Fibroblast of mammary gland (primary cell): ENCODE data around the gene MEF2C.

ENCODE experiments used
- DNase-seq: peaks from one replicate; pipeline ENCODE4 v3.0.0-alpha.2; 2010; ENCODE audit warnings: low read depth
- H3K4me3 ChIP-seq: 2 replicates; pipeline ENCODE4 v1.5.1; 2011; ENCODE audit warnings: low read depth, mild to moderate bottlenecking, low read length, moderate library complexity; ENCODE audit not compliant: control insufficient read depth
- TF ChIP-seq, protein P1 (sequence below): conservative IDR thresholded peaks from 2 replicates; pipeline ENCODE4 v1.5.1; 2011; ENCODE audit warnings: low read depth, low read length, inconsistent platforms; ENCODE audit not compliant: control insufficient read depth, insufficient read depth

The MEF2C gene

DNA sequence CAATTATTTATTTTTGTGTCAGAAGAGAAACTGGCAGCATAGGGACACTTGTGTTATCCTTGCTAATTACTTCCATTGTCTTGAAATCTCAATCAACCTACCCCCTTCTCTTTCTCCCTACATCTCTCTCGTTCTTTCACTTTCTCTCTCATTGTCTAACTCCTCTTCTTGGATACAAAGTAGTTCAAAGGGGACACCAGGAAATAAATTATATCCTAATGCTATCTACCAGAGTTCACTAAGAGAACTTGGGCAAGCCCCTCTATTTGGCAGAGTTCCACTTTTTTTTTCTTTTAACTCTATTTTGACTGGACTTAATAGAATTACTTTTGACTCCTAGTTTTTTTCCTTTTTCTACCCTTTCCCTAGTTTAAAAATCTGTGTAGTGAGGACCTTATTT lies 102.2 kb downstream of the MEF2C start:
- H3K4me3 ChIP-seq: no peak overlapping the region
- DNase-seq: no peak
- TF ChIP-seq, protein P1, sequence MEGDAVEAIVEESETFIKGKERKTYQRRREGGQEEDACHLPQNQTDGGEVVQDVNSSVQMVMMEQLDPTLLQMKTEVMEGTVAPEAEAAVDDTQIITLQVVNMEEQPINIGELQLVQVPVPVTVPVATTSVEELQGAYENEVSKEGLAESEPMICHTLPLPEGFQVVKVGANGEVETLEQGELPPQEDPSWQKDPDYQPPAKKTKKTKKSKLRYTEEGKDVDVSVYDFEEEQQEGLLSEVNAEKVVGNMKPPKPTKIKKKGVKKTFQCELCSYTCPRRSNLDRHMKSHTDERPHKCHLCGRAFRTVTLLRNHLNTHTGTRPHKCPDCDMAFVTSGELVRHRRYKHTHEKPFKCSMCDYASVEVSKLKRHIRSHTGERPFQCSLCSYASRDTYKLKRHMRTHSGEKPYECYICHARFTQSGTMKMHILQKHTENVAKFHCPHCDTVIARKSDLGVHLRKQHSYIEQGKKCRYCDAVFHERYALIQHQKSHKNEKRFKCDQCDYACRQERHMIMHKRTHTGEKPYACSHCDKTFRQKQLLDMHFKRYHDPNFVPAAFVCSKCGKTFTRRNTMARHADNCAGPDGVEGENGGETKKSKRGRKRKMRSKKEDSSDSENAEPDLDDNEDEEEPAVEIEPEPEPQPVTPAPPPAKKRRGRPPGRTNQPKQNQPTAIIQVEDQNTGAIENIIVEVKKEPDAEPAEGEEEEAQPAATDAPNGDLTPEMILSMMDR: no peak

DNA sequence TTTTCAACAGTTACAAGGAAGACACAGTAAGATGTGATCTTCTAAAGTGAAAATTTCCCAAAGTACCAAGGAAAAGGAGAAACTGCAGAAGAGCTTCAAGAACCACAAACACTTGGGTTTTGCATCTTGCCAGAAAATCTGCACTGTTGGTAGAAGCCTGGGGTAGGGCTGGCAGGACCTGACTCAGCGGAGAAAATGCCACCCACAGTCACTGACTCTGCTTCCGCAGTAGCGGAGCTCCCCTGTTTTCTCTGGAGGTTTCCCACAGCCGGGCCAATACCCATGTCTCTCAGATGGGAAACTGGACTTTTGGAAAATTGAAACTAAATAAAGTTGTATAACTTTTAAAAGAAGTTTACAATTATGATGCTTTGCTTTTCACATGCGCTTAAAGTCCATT lies 104.2 kb downstream of the MEF2C start:
- TF ChIP-seq, protein P1: no peak
- DNase-seq: no peak

DNA sequence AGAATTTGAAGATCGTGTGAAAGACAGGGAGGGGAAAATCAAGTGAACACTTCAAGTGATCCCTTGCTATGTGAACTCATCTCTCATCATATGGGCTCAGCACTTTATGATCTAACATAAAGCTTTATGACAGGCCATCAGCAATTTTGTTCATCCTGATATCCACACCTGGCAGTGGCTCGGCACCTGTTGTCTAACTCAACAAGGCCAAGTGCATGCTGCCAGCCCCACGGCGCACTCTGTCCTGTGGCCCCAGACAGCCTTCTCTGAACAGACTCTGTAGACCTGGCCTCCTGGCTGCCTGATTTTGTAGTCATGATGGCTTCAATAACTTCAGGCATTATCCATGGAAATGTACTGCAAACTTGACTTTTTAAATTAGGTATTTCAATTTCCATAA lies 106.3 kb downstream of the MEF2C start:
- no peak overlapping the region for H3K4me3 ChIP-seq
- DNase-seq: no peak
- TF ChIP-seq, protein P1: no peak

More for the DNA sequence above, 104.2 kb downstream of the MEF2C start:
- H3K4me3 ChIP-seq: no peak overlapping the region

DNA sequence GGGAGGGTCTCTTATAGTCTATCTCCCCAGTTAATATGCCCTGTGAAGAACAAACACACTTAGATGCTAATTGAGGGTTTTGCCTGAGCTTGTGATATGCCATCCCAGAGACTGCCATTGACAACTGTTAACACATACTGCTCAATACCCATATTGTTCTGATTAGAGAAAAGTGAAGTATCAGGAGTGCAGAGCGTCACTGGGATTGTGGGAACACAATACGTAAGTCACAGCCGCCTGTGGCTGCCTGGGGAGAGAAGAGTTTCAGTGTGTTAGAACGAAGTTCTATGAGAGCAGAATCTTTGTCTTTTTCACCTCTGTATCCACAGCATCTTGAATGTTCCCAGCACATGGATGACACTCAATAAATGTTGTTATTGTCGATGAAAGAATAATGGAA lies 110.2 kb downstream of the MEF2C start:
- DNase-seq: no peak
- TF ChIP-seq, protein P1: no peak
- no peak overlapping the region for H3K4me3 ChIP-seq

DNA sequence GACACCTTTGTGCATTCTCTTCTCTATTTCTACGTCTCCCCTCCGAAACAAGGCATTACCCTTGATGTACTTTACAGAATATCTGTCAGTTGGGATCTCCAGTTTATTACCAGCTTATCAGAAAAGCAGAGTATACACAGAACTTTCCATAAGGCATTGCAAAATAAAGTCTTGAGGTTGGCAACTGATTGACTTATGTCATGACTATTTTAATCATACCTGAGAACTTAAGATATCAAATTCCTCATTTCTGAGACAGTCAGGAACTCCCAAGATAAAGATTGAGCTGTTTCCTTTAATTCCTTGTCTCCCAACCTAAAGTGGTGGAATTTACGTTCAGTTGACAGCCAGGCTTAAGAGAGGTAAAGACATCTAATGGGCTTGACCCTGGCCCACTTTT lies 110.9 kb downstream of the MEF2C start:
- DNase-seq: no peak
- H3K4me3 ChIP-seq: no peak overlapping the region
- TF ChIP-seq, protein P1: no peak

DNA sequence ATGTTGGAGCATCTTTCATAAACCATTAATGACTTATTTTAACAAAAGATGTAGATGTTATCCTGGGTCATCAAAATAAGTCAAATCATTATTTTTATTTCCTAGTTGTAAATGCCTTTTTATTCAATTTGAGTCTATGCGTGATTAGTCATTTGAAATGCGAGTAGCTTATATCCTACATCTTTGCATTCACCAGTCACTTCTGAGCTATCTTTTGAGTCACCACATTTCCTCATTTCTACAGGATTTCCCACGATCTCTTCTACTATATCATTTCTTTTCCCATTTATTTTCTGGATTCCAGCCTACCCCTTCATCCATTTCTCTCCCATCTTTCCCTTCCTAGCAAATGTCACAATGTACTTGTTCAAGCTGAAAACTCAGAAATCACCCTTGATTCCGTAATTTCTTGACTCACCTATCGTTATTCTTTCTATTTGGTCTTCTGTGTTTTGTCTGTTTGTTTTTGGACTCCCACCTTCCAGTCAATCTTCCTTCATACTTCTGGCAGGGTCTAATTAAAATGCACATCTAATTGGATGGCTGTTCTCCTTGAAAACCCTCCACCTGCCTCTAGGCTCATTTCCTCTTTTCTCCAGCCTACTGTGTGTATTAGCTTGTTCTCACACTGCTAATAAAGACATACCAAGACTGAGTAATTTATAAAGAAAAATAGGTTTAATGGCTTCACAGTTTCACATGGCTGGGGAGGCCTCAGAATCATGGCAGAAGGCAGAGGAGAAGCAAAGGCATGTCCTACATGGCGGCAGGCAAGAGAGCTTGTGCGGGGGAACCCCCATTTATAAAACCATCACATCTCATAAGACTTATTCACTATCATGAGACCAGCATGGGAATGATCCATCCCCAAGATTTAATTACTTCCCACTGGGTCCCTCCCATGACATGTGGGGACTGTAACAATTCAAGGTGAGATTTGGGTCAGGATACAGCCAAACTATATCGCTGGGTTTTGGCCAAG lies 112.4 kb downstream of the MEF2C start:
- peak; percentile 86 for DNase-seq
- no peak overlapping the region for H3K4me3 ChIP-seq
- TF ChIP-seq, protein P1: no peak

DNA sequence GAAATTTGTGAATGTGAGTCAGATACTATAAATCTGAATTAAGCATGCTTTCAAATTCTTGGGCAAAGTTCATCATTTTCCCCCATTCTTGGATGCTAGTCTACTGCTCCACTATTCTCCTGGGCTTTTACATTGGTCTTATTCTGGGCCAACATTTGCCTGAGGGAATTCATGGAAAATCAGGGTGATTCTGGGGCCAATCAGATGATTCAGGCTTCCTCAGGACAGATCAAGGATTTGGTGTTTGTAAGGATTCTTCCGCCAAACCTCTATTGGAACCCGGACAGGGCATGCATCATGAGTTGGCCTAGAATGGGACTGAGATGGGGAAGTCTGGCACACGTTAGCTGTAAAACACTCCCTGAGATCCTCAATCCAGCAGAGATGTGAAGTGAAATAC lies 113.8 kb downstream of the MEF2C start:
- TF ChIP-seq, protein P1: no peak
- no peak overlapping the region for H3K4me3 ChIP-seq
- DNase-seq: peak; percentile 95
